ENCODE results near the gene SLMAP. TPM values are rescaled to one million over a fixed set of nuclear protein-coding genes. Genes with fewer than 3 reads are reported as not detected.

The SLMAP gene
- total and polyA plus RNA-seq, 5 experiments from 2014 or later: 19.6 to 70.6 (median 24.5) TPM

DNA sequence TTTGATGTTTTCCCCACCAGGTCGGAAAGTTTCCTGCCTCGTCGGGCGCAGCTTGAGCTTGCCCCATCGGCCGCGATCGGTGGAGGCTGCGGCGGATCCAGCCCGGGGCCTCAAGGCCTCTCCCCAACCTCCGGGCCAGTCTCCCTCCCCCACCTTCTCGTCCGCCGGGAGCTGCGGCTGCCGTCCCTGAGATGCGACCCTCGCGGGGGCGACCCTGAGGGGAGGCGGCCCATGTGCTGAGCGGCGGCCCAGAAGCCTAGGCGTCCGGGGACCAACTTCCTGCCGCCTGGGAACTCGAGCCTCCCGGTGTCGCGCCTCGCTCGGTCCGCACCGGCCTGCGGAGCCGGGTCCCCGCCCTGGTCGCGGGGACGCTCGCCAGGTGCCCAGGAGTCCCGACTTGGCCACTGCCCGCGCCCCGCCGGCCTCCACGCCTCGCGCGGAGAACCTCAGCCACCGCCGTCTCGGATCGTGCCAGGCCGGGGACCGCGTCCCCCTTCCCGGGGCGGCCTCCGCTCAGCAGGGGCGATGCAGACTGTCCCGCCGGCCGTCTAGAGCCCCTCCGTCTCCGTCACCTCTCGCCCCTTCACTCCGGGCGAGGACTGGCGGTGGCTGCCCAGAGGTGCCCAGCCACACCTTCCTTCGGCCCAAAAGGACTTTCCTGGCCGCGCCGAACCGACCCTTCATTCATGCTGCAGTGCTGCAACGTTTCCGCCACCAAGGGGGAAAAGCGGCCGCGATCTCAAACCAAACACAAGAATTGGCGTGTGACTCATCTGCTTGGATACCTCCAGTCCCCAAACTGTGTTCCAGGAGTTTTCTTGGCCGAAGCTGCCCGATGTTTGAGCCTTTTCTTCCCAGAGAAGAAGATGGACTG is 656 bp downstream of the SLMAP start:
- peak; percentile 21 to 30 for ATAC-seq
- peak overlapping the region; percentile 91 to 98 (median 94) for H3K4me3 Mint-ChIP-seq
- H3K27ac Mint-ChIP-seq: peak overlapping the region; percentile 68 to 98 (median 96)
- peaks cover 5 to 51% (median 39%) of the 10 kb centered on the region in 4 donors for H3K4me1 Mint-ChIP-seq
- POLR2A ChIA-PET: interaction anchor here (0.6 to 2.9 kb wide), 10 partner anchors 58 to 550 kb away, joined by 3 to 28 read pairs (median 4); partner anchors contain the start of genes ARF4, DENND6A, HTD2 and PDE12
- DNase-seq: peak in 7 of 10 donors; percentile 9 to 63 (median 26)
- H3K9me3 Mint-ChIP-seq: no peaks in the 10 kb centered on the region
- H3K27me3 Mint-ChIP-seq: no peaks in the 10 kb centered on the region
- peaks cover 0 to 25% (median 13%) of the 10 kb centered on the region in 3 donors for H3K36me3 Mint-ChIP-seq

DNA sequence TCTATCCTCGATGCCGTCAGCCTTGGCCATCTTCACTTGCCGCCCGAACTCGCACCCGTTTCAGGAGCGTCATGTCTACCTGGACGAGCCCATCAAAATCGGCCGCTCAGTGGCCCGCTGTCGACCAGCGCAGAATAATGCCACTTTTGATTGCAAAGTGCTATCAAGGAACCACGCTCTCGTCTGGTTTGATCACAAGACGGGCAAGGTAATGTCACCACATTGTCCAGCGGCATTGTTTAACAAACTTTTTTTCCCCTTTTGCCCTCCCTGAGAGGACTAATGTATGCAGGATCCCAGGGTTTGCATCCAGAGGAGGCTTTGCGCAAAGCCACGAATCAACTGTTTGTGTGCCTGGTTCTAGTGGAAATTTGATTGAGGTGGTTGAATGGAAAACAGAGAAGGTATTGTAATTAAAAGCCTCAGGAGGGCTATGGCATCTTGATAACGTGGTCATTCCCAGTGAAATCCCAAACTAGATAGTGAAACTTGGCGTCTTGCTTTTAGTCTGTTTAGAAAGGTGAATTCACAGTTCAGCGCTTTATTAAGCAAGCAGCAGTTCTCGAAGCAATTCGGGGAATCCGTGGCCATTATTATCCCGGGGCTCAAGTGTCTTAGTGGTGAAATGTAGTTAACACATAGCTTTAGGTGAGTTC is 1.7 kb downstream of the SLMAP start:
- DNase-seq: no peak

DNA sequence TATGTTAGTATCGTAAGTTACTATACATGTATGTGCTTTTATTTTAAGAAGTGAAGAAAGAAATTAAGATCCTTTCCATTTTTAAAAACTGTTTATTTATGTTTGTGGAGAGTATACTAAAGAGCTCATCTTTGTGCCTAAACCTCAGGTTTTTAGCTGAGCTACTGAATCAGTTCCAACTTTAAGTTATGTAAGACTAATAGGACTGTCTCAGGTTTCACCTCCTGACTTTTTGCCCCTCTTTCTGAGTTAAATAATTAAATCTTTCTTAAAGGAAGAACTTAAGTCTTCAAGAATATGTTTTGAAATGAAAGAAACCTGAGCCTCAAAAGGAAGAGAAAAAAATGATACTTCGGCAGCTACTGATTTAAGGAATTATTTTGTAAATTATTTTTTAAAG is 2.6 kb downstream of the SLMAP start:
- ATAC-seq: no peak
- H3K4me1 Mint-ChIP-seq: peaks cover 12 to 68% (median 55%) of the 10 kb centered on the region in 4 donors
- POLR2A ChIA-PET: interaction anchor here (1.1 kb wide), 1 partner anchor 69 kb away, joined by 4 read pairs; no protein-coding TSS in a partner anchor
- peaks cover 0 to 42% (median 20%) of the 10 kb centered on the region in 3 donors for H3K36me3 Mint-ChIP-seq
- no peaks in the 10 kb centered on the region for H3K27me3 Mint-ChIP-seq
- no peaks in the 10 kb centered on the region for H3K9me3 Mint-ChIP-seq
- H3K27ac Mint-ChIP-seq: peak overlapping the region in 1 of 10 donors; percentile 65
- DNase-seq: no peak
- peak overlapping the region; percentile 45 to 98 (median 94) for H3K4me3 Mint-ChIP-seq

More for the DNA sequence above, 1.7 kb downstream of the SLMAP start:
- H3K4me3 Mint-ChIP-seq: peak overlapping the region; percentile 91 to 98 (median 94)
- H3K27ac Mint-ChIP-seq: peak overlapping the region in 8 of 10 donors; percentile 10 to 95 (median 59)
- no peaks in the 10 kb centered on the region for H3K27me3 Mint-ChIP-seq
- peaks cover 6 to 59% (median 46%) of the 10 kb centered on the region in 4 donors for H3K4me1 Mint-ChIP-seq
- POLR2A ChIA-PET: interaction anchor here (0.7 to 1.1 kb wide), 2 partner anchors 69 to 116 kb away, joined by 3 to 4 read pairs; no protein-coding TSS in a partner anchor
- H3K36me3 Mint-ChIP-seq: peaks cover 0 to 33% (median 17%) of the 10 kb centered on the region in 3 donors
- H3K9me3 Mint-ChIP-seq: no peaks in the 10 kb centered on the region
- no peak for ATAC-seq

DNA sequence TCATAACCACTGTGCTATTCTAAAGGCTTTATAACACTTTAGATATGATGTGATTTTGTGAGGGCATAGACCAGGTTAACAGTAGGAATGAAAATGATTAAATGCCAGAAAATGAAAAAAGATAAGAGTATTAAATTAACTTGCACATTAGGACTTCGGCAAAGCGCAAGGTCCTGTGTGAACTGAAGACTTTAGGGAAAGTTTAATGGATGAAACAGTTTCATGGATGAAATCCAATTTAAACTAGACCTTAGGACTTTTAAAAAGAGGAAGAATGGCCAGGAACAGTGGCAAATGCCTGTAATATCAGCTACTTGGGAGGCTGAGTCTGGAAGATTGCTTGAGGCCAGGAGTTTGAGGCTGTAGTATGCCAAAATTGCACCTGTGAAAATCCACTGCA is 8.7 kb downstream of the SLMAP start:
- H3K4me3 Mint-ChIP-seq: peak overlapping the region in 6 of 10 donors; percentile 0 to 40 (median 23)
- no peak for ATAC-seq

DNA sequence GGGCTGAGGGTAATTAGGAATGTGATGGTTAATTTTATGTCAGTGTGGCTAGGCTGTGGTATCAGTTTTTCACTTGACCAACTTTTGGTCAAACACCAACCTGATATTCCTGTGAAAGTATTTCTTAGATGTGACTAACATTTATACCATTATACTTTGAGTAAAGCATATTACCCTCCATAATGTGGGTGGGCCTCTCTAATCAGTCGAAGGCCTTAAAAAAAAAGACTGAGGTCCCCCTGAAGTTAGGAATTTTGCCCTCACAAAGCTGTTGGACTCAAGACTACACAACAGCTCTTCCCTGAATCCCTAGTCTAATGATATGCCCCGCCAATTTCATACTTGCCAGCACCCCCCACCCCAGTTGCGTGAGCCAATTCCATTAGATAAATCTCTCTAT is 12.5 kb downstream of the SLMAP start:
- ATAC-seq (no peak), DNase-seq (no peak)
- Mint-ChIP-seq H3K36me3 (peaks cover 12 to 66% (median 36%) of the 10 kb centered on the region in 3 donors), H3K27ac (peak overlapping the region in 1 of 10 donors; percentile 34), H3K4me1 (peaks cover 33 to 71% (median 65%) of the 10 kb centered on the region in 4 donors), H3K4me3 (peak overlapping the region in 1 of 10 donors; percentile 22), H3K27me3 (no peaks in the 10 kb centered on the region), H3K9me3 (no peaks in the 10 kb centered on the region)
- POLR2A ChIA-PET: no interaction called here

More for the DNA sequence above, 8.7 kb downstream of the SLMAP start:
- POLR2A ChIA-PET: no interaction called here
- Mint-ChIP-seq H3K27ac (peak overlapping the region in 1 of 10 donors; percentile 19), H3K4me1 (peaks cover 25 to 75% (median 63%) of the 10 kb centered on the region in 4 donors), H3K27me3 (no peaks in the 10 kb centered on the region), H3K9me3 (no peaks in the 10 kb centered on the region), H3K36me3 (peaks cover 6 to 79% (median 43%) of the 10 kb centered on the region in 3 donors)
- no peak for DNase-seq

DNA sequence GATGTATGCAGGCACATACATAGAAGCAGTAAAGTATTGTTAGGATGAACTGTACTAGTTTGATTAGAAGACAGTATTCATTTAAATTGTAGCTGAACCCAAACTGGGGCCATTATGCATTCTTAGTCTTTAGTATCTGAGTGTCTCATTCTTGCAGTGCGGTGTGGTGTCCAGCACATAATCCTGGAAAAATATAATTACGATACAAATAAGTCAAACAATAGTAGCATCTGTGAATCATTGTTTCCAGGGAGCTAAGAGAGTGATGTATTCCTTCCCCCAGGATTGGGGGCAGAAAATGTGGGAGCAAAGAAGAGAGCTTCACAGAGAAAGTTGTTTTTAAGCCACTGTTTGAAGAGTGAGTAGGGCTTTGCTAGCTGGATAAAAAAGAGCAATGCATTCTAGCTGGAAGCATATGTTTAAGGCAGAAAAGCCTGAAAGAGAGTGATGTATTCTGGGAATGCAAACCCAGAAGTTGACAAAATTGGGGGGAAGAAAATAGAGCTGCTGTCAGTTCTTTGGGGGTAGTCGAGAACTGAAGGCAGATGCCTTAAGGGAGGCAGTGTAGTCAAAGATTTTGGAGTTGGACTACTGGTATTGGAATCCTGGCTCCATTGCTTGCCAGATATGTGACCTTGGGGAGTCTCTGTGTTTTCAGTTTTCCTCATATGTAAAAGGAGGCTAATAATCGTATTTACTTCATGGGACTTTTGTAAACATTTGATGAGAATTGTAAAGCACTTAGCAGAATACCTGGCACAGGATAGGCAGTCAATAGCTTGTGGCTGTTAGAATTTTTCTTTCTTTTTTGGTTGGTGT is 14.1 kb downstream of the SLMAP start:
- peaks cover 25 to 55% (median 49%) of the 10 kb centered on the region in 4 donors for H3K4me1 Mint-ChIP-seq
- H3K9me3 Mint-ChIP-seq: no peaks in the 10 kb centered on the region
- peak overlapping the region in 1 of 10 donors; percentile 8 for H3K4me3 Mint-ChIP-seq
- ATAC-seq: no peak
- no peak for DNase-seq
- peak overlapping the region in 2 of 10 donors; percentile 1 to 6 for H3K27ac Mint-ChIP-seq
- peaks cover 9 to 53% (median 21%) of the 10 kb centered on the region in 3 donors for H3K36me3 Mint-ChIP-seq
- POLR2A ChIA-PET: no interaction called here
- H3K27me3 Mint-ChIP-seq: no peaks in the 10 kb centered on the region

DNA sequence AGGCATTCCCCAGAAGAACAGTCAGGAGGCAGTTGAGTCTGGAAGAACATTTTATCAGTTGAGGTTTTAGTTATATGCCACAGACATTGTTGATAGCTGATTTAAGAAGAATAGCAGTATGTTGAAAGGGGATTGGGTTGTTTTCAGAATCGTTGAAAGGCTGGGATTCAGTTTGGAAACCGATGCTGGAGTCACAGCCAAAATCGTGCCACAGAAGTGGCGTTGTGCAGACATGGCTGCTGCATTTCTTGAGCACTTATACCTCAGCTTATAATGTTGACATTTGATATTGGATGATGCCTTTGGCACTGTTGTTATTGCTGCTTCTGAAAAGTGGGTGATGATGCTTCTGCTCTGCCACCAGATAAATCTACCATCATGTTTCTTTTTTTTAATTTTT is 16.1 kb downstream of the SLMAP start:
- DNase-seq (no peak), ATAC-seq (no peak)
- H3K27ac Mint-ChIP-seq: peak overlapping the region in 1 of 10 donors; percentile 20
- H3K4me3 Mint-ChIP-seq: no peak overlapping the region
- no peaks in the 10 kb centered on the region for H3K9me3 Mint-ChIP-seq
- peaks cover 19 to 50% (median 39%) of the 10 kb centered on the region in 4 donors for H3K4me1 Mint-ChIP-seq
- H3K36me3 Mint-ChIP-seq: peaks cover 5 to 38% (median 13%) of the 10 kb centered on the region in 3 donors
- POLR2A ChIA-PET: interaction anchor here (0.6 kb wide), 1 partner anchor 210 kb away, joined by 6 read pairs; no protein-coding TSS in a partner anchor
- H3K27me3 Mint-ChIP-seq: no peaks in the 10 kb centered on the region

DNA sequence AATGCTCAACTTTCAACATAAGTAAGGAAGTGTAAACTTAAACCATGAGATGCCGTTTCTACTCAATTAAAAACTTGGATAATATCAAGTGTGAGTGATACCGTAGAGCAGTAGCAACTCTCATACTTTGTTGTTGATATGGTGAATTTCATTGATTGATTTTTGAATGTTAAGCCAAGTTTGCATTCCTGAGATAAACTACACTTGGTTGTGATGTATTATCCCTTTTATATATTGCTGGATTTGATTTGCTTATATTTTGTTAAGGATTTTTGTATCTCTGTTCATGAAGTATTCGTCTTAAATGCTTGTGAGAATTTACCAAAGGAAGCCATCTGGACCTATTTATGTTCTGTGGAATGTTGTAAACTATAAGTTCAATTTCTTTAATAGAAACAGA is 21.7 kb downstream of the SLMAP start:
- ATAC-seq: no peak
- H3K27ac Mint-ChIP-seq: no peak overlapping the region
- no peak for DNase-seq
- H3K27me3 Mint-ChIP-seq: no peaks in the 10 kb centered on the region
- peaks cover 0 to 14% (median 5%) of the 10 kb centered on the region in 3 donors for H3K36me3 Mint-ChIP-seq
- H3K4me3 Mint-ChIP-seq: no peak overlapping the region
- peaks cover 12 to 33% (median 28%) of the 10 kb centered on the region in 4 donors for H3K4me1 Mint-ChIP-seq
- POLR2A ChIA-PET: no interaction called here
- no peaks in the 10 kb centered on the region for H3K9me3 Mint-ChIP-seq

DNA sequence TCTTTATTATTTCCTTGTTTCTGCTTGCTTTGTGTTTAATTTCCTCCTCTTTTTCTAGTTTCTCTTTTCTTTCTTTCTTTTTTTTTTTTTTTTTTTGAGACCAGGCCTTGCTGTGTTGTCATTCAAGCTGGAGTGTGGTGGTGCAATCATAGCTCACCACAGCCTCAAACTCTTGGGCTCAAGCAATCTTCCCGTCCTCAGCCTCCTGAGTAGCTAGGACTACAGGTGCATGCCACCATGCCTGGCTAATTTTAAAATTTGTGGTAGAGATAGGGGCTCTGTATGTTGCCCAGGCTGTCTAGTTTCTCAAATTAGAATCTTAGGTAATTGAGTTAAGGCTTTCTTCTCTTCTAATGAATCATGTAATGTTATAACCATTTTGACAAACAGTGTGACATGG is 22.4 kb downstream of the SLMAP start:
- peak overlapping the region in 1 of 10 donors; percentile 79 for H3K27ac Mint-ChIP-seq
- no peak overlapping the region for H3K4me3 Mint-ChIP-seq
- H3K27me3 Mint-ChIP-seq: no peaks in the 10 kb centered on the region
- H3K4me1 Mint-ChIP-seq: peaks cover 14 to 33% (median 29%) of the 10 kb centered on the region in 4 donors
- ATAC-seq: no peak
- H3K36me3 Mint-ChIP-seq: peaks cover 0 to 12% (median 9%) of the 10 kb centered on the region in 3 donors
- no peak for DNase-seq
- POLR2A ChIA-PET: no interaction called here
- no peaks in the 10 kb centered on the region for H3K9me3 Mint-ChIP-seq

DNA sequence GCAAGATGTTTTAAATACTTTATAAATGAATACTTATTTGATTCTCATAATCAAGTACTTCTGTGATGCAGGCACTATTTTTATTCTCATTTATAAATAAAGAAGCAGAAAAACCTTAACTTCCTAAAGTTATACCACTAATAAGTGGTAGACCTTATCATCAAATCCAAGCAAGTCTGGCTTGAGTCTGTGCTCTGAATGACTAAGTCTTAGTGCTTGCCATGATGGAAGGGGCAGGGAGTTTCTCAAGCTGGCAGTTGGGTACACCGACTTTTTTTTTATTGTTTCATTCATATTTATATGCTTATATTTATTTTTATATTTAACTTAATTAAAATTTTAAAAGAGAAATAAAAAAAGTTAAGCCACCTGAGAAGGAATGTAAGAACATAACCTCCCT is 23.6 kb downstream of the SLMAP start:
- peaks cover 0 to 12% (median 12%) of the 10 kb centered on the region in 3 donors for H3K36me3 Mint-ChIP-seq
- POLR2A ChIA-PET: no interaction called here
- H3K4me1 Mint-ChIP-seq: peaks cover 19 to 44% (median 41%) of the 10 kb centered on the region in 4 donors
- no peak for DNase-seq
- H3K4me3 Mint-ChIP-seq: no peak overlapping the region
- no peaks in the 10 kb centered on the region for H3K9me3 Mint-ChIP-seq
- no peaks in the 10 kb centered on the region for H3K27me3 Mint-ChIP-seq
- H3K27ac Mint-ChIP-seq: no peak overlapping the region
- ATAC-seq: no peak

DNA sequence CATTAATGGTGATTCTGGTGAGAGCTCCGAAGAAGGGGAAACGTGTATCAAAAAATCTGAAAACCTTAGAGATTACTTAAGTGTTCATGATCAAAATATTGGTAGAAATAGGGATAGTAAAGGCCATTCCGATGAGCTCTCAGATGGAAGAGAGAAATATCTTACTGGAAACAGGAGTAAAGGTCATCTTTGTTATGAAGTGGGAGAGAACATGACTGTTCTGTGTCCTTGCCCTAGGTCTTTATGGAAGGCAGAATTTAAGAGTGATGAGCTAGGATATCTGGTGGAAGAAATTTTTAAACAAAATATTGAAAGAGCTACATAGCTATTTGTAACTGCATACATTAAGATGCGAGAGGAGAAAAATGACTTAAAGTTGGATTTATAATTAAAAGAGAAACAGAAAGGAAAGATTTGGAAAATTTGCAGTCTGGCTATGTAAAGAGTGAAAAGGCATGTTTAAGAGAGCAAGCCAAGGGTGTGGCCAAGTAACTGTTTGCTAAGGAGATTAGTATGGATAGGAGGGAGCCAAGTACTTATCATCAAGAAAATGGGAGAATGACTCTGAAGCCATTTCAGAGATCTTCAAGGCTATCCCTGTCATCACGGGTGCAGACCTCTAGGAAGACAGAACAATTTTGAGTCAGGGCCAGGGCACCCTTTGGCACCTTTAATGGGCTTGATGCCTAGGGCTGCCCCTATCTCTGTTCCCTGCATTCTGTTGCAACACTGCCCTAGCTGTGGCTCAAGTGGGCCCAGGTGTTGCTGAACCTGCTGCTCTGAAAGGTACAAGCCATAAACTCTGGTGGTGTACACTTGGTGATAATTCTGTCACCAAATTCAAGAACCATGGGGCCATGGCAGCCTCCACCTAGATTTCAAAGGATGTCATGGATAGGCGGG is 27.3 kb downstream of the SLMAP start:
- DNase-seq: no peak
- no peak for ATAC-seq
- Mint-ChIP-seq H3K9me3 (no peaks in the 10 kb centered on the region), H3K36me3 (peaks cover 0 to 12% (median 12%) of the 10 kb centered on the region in 3 donors), H3K4me1 (peaks cover 19 to 44% (median 41%) of the 10 kb centered on the region in 4 donors), H3K4me3 (peak overlapping the region in 1 of 10 donors; percentile 20), H3K27ac (peak overlapping the region in 3 of 10 donors; percentile 6 to 30 (median 23)), H3K27me3 (no peaks in the 10 kb centered on the region)
- POLR2A ChIA-PET: interaction anchor here (0.7 kb wide), 1 partner anchor 39 kb away, joined by 4 read pairs; no protein-coding TSS in a partner anchor
